Cardiac muscle cell (in vitro differentiated cells and primary cell): ENCODE results near the gene DAZ2. TPM values are rescaled to one million over a fixed set of nuclear protein-coding genes. Genes with fewer than 3 reads are reported as not detected.
"Not testable (repeated sequence)": the region's sequence is repeated elsewhere in the genome, so short reads cannot be mapped to it uniquely, and the experiment has no call there.

Experiments used
- DNase-seq, 2 donors: peaks; one replicate each; pipeline versions ENCODE4 v3.0.0 to v3.0.0-alpha.2; 2010 to 2017; ENCODE audit warnings: low read depth in 1 of 2, low spot score in 1 of 2
- H3K27ac ChIP-seq: fragments of 200-600 bp; sonication (generic); 2 replicates; pipeline ENCODE4 v1.5.1; 2016
- H3K27me3 ChIP-seq: fragments of 200-600 bp; sonication (generic); 2 replicates; pipeline ENCODE4 v1.6.0; 2016; ENCODE audit warnings: control low read depth
- H3K36me3 ChIP-seq: fragments of 200-600 bp; sonication (generic); 2 replicates; pipeline ENCODE4 v1.5.1; 2016; ENCODE audit warnings: control low read depth
- H3K4me1 ChIP-seq: fragments of 200-600 bp; sonication (generic); 2 replicates; pipeline ENCODE4 v1.8.1; 2017; ENCODE audit warnings: low read depth, mild to moderate bottlenecking, mixed run types
- H3K4me3 ChIP-seq: fragments of 200-600 bp; sonication (generic); 2 replicates; pipeline ENCODE4 v1.5.1; 2016; ENCODE audit warnings: mild to moderate bottlenecking
- H3K9me3 ChIP-seq: fragments of 200-600 bp; sonication (generic); 2 replicates; pipeline ENCODE4 v1.5.1; 2017; ENCODE audit warnings: low read depth, mild to moderate bottlenecking, control low read depth
- polyA plus RNA-seq: library from polyadenylated mRNA; unstranded; fragments of >200 nt; fragmentation: Nextera tagmentation; extraction: Ambion mirVana; gene quantifications from 2 replicates; pipeline ENCODE4 v1.2.1, GENCODE V29; 2016
- total RNA-seq: library from RNA; depleted of rRNA; stranded (reverse); fragments of >200 nt; gene quantifications from 2 replicates; pipeline ENCODE4 v1.2.3, GENCODE V29; 2016

DAZ2 gene, protein sequence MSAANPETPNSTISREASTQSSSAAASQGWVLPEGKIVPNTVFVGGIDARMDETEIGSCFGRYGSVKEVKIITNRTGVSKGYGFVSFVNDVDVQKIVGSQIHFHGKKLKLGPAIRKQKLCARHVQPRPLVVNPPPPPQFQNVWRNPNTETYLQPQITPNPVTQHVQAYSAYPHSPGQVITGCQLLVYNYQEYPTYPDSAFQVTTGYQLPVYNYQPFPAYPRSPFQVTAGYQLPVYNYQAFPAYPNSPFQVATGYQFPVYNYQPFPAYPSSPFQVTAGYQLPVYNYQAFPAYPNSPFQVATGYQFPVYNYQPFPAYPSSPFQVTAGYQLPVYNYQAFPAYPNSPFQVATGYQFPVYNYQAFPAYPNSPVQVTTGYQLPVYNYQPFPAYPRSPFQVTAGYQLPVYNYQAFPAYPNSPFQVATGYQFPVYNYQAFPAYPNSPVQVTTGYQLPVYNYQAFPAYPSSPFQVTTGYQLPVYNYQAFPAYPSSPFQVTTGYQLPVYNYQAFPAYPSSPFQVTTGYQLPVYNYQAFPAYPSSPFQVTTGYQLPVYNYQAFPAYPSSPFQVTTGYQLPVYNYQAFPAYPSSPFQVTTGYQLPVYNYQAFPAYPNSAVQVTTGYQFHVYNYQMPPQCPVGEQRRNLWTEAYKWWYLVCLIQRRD
- total RNA-seq (not detected in 2 replicates), polyA plus RNA-seq (not detected in 2 replicates)

DNA sequence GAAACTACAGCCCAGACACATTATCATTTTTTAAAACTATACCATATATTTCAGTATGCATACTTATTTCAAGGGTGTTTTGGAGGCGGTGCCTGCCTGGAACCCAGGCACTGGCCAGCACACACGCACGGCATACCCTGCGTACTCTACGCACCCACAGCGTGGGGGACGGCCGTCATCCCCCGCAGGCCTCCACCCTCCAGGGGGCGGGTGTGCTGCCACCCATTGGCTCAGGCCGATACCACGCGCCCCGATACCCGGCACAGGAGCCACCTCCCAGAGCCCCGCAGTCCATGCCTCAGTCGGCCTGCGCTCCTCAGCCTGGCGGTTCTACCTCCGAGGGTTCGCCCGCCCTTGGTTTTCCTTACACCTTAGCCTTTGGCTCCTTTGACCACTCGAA is at the start of gene DAZ2:
TSS of gene DAZ2 (plus strand) at position 301 of the 400 bp plus-strand sequence. CDS start 208 bp downstream, outside the sequence.
- not testable (repeated sequence) for H3K36me3 ChIP-seq, DNase-seq, H3K27ac ChIP-seq

DNA sequence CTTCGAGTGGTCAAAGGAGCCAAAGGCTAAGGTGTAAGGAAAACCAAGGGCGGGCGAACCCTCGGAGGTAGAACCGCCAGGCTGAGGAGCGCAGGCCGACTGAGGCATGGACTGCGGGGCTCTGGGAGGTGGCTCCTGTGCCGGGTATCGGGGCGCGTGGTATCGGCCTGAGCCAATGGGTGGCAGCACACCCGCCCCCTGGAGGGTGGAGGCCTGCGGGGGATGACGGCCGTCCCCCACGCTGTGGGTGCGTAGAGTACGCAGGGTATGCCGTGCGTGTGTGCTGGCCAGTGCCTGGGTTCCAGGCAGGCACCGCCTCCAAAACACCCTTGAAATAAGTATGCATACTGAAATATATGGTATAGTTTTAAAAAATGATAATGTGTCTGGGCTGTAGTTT is 20.4 kb upstream of the DAZ2 start, which contains the start of gene DAZ1:
TSS of gene DAZ1 (minus strand) at position 101 of the 400 bp plus-strand sequence. CDS start 208 bp downstream, outside the sequence.
- not testable (repeated sequence) for H3K27ac ChIP-seq, H3K36me3 ChIP-seq, H3K9me3 ChIP-seq

More for the DNA sequence above, at the start of gene DAZ2:
- H3K4me3 ChIP-seq, H3K4me1 ChIP-seq, H3K9me3 ChIP-seq, H3K27me3 ChIP-seq: not testable (repeated sequence)

DNA sequence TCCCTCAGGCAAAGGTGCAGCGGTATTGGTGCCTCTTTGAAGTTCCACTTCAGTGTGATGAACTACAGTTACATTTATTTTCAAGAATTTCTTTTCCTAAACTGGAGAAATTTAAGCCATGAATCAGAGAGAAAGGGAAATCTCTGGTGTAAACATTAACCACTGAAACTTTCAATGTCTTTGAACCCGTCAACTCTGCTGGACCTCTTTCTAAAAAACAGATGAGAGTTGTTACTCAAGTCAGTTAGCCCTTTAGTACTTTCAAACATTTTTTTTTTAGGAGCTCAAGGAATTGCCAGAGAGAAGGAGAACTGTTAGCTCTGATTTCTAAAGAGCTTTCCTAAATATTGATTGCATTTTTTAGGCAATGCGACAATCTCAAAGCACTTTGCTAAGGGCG is 11.9 kb upstream of the DAZ2 start:
- DNase-seq, H3K27ac ChIP-seq, H3K27me3 ChIP-seq, H3K4me1 ChIP-seq, H3K9me3 ChIP-seq, H3K36me3 ChIP-seq, H3K4me3 ChIP-seq: not testable (repeated sequence)

More for the DNA sequence above, 20.4 kb upstream of the DAZ2 start, which contains the start of gene DAZ1:
- H3K4me1 ChIP-seq, H3K4me3 ChIP-seq, DNase-seq, H3K27me3 ChIP-seq: not testable (repeated sequence)

DNA sequence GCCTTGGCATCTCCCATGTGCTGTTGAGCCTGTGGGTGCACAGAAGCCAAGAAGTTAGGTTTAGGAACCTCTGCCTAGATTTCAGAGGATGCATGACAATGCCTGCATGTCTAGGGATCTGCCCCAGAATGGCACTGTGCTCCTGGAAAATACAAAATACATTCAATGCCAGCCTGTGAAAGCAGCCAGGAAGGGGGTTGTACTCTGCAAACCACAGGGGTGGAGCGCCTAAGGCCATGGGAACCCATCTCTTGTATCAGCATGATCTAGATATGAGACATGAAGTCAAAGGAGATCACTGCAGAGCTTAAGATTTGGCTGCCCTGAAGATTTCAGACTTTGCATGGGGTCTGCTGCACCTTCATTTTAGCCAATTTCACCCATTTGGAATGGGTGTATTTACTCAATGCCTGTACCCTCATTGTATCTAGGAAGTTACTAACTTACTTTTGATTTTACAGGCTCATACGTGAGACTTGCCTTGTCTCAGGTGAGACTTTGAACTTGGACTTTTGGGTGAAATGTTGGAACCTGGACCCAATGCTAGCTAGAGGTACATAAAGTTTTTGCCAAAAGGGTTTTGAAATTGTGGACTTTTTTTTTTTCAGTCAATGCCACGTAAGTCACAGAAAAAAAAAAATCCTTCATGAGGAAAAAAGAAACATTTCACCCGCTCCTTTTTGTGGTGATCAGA is 9.4 kb upstream of the DAZ2 start:
- not testable (repeated sequence) for H3K27ac ChIP-seq, H3K4me1 ChIP-seq, H3K9me3 ChIP-seq, H3K4me3 ChIP-seq, DNase-seq, H3K27me3 ChIP-seq, H3K36me3 ChIP-seq

DNA sequence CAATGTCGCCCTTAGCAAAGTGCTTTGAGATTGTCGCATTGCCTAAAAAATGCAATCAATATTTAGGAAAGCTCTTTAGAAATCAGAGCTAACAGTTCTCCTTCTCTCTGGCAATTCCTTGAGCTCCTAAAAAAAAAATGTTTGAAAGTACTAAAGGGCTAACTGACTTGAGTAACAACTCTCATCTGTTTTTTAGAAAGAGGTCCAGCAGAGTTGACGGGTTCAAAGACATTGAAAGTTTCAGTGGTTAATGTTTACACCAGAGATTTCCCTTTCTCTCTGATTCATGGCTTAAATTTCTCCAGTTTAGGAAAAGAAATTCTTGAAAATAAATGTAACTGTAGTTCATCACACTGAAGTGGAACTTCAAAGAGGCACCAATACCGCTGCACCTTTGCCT is 8.7 kb upstream of the DAZ2 start:
- not testable (repeated sequence) for H3K4me1 ChIP-seq, H3K27ac ChIP-seq, H3K4me3 ChIP-seq, H3K36me3 ChIP-seq, DNase-seq, H3K27me3 ChIP-seq, H3K9me3 ChIP-seq

Other genes starting within 250 kb of the DAZ2 start
- not detected in 2 replicates for gene BPY2, start 235.3 kb upstream of the DAZ2 start, total RNA-seq
- gene BPY2, start 235.3 kb upstream of the DAZ2 start, polyA plus RNA-seq, result not detected in 2 replicates
- gene DAZ1, start 20.5 kb upstream of the DAZ2 start, total RNA-seq, result not detected in 2 replicates
- not detected in 2 replicates for gene DAZ1, start 20.5 kb upstream of the DAZ2 start, polyA plus RNA-seq